ENCODE results near the gene MASP1.
"Not testable (repeated sequence)": the region's sequence is repeated elsewhere in the genome, so short reads cannot be mapped to it uniquely, and the experiment has no call there.

The MASP1 gene

GRCh38 chr3:187227658-187228258 lies 63.8 kb downstream of the MASP1 start:
- DNase-seq (ENCODE audit: low read depth in 2 of 2): no peak

GRCh38 chr3:187223799-187224198 lies 67.7 kb downstream of the MASP1 start:
- DNase-seq (ENCODE audit: low read depth in 2 of 2): no peak

DNA sequence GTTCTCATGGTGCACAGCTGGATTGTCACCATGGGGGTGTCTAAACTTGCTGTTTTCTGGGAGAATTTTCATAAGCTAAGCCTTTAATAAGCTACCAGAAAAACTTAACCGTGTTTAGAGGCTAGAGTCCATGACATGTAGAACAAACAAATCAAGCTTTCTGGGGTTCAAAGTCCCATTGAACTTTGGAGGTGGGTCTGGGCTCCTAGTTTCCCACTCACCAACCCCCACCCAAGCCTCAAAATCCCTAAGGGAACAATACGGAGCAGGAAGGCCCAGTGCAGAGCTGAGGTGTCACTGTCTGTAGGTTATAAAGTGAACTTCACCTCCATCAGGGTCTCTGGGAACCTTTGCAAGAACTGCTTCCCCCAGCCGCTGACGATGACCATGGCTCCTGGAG lies 68.7 kb downstream of the MASP1 start:
- no peak for DNase-seq (ENCODE audit: low read depth in 2 of 2)

DNA sequence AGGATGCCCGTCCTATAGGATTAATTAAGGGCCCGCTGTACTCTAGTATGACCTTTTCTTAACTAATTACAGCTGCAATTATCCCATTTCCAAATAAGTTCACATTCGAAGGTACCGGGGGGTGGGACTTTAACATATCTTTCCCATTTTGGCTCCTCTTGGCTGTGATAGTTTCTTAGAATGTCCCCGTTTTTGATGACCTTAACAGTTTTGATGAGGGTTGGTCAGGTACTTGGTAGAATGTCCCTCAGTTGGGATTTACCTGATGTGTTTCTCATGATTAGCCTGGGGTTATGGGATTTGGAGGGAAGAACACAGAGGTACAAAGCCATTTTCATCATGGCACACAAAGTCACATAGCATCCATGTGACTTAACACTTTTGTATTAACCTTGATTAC lies 76.1 kb downstream of the MASP1 start:
- no peak for DNase-seq (ENCODE audit: low read depth in 2 of 2)

- no peak for DNase-seq (ENCODE audit: low read depth in 2 of 2)
Measured at GRCh38 chr3:187213616-187214015, 77.9 kb downstream of the MASP1 start.

DNA sequence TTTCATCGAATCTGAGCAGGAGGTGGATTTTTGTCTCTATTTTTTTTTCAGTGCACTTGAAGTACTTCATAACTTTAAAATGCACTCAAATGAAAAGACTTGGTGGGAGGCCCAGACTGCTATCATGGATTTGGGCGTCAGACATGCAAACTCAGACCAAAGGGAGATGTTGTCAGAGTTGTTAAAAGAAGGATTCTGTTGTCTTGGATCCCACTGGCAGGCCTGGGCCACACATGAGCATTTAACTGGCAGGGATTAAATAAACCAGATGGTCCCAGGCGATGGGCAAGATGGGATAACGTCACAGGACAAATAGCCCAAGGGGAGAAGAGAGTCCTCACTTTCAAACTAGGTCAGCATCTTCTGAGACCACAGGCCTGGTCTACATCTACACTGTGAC lies 78.8 kb downstream of the MASP1 start:
- no peak for DNase-seq (ENCODE audit: low read depth in 2 of 2)

DNA sequence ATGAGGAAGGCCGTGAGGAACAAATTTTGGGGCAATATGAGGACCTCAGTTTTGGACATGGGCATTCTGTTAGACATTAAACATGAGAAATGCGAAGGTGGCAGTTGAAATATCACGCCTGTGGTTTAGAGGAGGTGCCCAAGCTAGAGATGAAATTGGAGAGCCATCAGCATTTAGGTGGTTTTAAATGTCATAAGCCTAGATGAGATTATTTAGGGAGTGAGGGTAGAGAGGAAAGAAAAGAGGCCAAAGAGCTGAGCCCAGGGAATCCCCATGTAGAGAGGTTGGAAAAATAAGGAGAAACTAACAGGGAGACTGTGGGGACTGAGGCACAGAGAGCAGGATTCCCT lies 79.4 kb downstream of the MASP1 start:
- DNase-seq (ENCODE audit: low read depth in 2 of 2): no peak

GRCh38 chr3:187211532-187212195 lies 79.9 kb downstream of the MASP1 start:
- DNase-seq (ENCODE audit: low read depth in 2 of 2): no peak

GRCh38 chr3:187210545-187211327 lies 80.8 kb downstream of the MASP1 start:
- no peak for DNase-seq (ENCODE audit: low read depth in 2 of 2)

GRCh38 chr3:187210091-187210490 lies 81.4 kb downstream of the MASP1 start:
- no peak for DNase-seq (ENCODE audit: low read depth in 2 of 2)

- DNase-seq (ENCODE audit: low read depth in 2 of 2): no peak
Measured at GRCh38 chr3:187209491-187209890, 82.0 kb downstream of the MASP1 start.

GRCh38 chr3:187208159-187208558 lies 83.4 kb downstream of the MASP1 start:
- DNase-seq (ENCODE audit: low read depth in 2 of 2): no peak

- no peak for DNase-seq (ENCODE audit: low read depth in 2 of 2)
Measured at GRCh38 chr3:187207624-187208023, 83.9 kb downstream of the MASP1 start.

DNA sequence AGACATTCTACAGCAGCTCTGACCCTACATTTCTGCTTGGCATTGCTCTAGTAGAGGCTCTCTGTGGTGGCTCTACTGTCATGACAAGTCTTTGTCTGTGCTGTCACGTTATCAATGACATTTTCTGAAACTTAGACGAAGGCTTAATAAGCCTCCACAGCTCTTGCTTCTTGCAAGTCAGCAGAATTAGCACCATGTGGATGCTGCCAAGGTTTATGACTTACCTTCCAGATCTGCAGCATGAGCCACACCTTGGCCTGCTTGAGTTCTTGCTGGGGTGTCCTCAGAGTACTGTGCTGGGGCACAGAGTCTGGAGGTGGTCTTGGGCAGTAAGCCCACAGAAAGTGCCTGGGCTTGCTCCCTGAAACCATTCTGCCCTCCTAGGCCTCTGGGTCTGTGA lies 84.5 kb downstream of the MASP1 start:
- DNase-seq (ENCODE audit: low read depth in 2 of 2): no peak

- no peak for DNase-seq (ENCODE audit: low read depth in 2 of 2)
Measured at GRCh38 chr3:187205683-187206082, 85.9 kb downstream of the MASP1 start.

DNA sequence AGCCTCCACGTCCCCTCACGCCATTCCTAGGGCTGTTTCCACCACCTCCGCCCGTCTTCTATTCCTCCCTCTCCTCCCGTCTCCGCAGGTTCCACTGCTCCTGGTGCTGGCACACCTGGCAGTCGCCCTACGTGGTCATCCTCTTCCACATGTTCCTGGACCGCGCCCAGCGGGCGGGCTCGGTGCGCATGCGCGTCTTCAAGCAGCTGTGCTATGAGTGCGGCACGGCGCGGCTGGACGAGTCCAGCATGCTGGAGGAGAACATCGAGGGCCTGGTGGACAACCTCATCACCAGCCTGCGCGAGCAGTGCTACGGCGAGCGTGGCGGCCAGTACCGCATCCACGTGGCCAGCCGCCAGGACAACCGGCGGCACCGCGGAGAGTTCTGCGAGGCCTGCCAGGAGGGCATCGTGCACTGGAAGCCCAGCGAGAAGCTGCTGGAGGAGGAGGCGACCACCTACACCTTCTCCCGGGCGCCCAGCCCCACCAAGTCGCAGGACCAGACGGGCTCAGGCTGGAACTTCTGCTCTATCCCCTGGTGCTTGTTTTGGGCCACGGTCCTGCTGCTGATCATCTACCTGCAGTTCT lies 92.0 kb downstream of the MASP1 start:
- not testable (repeated sequence) for DNase-seq (ENCODE audit: low read depth in 2 of 2)

DNA sequence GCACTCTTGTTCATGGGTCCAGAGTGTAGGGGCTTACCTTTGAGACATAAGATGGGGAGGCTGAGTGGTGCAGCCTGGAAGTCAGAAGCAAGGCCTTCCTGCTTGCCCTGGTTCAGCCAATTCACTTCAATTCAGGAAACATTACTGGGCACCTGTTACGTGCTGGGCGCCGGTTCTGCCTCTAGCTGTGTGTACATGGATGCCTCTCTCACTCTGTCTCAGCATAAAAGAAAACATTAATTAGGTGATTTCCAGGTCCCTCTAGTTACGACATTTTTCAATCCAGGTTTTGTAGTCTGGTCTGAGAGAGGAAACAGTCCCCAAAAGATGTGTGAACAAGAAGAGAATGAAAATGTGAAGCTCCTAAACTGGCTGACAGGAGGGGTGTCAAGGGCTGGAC lies 93.0 kb downstream of the MASP1 start:
- DNase-seq (ENCODE audit: low read depth in 2 of 2): no peak

GRCh38 chr3:187197335-187197649 lies 94.2 kb downstream of the MASP1 start, which contains the start of gene RTP1:
TSS of gene RTP1 (plus strand) at chr3:187197486. CDS start at chr3:187197516, 30 bp downstream.
- no peak for DNase-seq (ENCODE audit: low read depth in 2 of 2)

DNA sequence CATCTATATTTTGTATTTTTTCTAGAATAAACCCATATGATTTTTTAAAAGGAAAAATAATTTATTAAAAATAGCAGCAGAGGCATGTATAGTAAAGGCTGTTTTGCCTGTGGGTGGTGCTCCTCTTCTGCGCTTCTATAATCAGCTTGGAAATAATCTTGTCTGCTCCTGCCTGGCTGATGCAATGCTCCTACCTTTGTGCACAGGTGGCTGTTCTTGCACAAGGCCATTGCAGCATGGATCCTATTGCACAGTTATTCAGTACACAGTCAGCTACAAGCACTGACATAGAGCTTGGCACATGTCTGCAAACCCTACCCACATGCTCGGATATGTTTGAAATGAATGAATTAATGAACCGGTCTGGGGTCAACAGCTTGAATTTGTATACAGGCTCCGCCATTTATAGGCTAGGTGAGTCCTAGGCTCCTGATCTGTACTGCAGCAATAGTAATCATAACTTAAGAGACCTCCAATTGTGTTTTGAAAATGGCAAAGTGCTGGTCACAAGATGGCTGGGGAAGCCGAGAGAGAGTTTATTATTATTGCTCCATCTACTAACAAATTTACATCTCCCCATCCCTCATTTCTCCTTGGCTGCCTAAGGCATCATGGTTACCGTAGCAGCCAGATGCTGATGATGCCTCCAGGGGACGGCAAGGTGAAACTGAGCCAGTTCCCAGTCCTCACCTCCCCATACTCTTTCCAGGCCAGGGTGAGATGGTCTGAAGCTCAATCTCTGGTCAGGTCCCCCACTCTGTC lies 94.8 kb downstream of the MASP1 start:
- DNase-seq (ENCODE audit: low read depth in 2 of 2): no peak

GRCh38 chr3:187193181-187193580 lies 98.4 kb downstream of the MASP1 start:
- no peak for DNase-seq (ENCODE audit: low read depth in 2 of 2)

GRCh38 chr3:187191271-187191670 lies 100.3 kb downstream of the MASP1 start:
- no peak for DNase-seq (ENCODE audit: low read depth in 2 of 2)

GRCh38 chr3:187188931-187189330 lies 102.6 kb downstream of the MASP1 start:
- no peak for DNase-seq (ENCODE audit: low read depth in 2 of 2)

Measured in stimulated activated CD4-positive, alpha-beta T cell treated with anti-CD3 and anti-CD28 coated beads, Interleukin-15, amount 100 ng/mL, for 48 hours (primary cell).